Ureter (tissue), 1 donor: Measurements from ENCODE around the gene CRTAP. TPM values are rescaled to one million over a fixed set of nuclear protein-coding genes. Genes with fewer than 3 reads are reported as not detected.
"Not testable (repeated sequence)": the region's sequence is repeated elsewhere in the genome, so short reads cannot be mapped to it uniquely, and the experiment has no call there.

Source experiments
- DNase-seq: peaks from one replicate; pipeline ENCODE4 v3.0.0-alpha.2; 2020; ENCODE audit warnings: low spot score
- total RNA-seq: library from RNA; stranded (reverse); gene quantifications from one replicate; pipeline ENCODE4 v1.2.4, GENCODE V29; 2023
- donor health status: DM: yes; HTN: yes; CAD: no.

Gene CRTAP
- total RNA-seq, 1 donor from 2014 or later, result 167 TPM

- no peak for DNase-seq
Observed at GRCh38 chr3:33174711-33175414, 61.0 kb downstream of the CRTAP start.

DNA sequence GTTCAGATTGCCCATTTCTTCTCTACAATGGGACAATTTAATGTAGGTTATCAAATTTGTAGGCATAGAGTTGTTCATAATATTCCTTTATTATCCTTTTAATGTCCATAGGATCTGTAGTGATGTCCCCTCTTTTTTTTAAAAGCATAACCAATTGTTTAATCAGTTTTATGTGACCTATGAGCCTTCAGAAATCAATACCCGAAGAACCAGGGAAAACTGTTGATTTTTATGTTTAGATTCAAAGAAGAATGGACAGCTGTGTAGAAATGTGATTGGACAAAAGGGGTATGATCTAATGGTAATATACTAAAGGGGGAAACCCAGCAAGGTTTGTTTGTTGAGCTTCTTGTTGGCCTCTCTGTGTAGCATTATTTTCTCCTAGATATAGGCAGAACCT is 65.3 kb downstream of the CRTAP start:
- no peak for DNase-seq

DNA sequence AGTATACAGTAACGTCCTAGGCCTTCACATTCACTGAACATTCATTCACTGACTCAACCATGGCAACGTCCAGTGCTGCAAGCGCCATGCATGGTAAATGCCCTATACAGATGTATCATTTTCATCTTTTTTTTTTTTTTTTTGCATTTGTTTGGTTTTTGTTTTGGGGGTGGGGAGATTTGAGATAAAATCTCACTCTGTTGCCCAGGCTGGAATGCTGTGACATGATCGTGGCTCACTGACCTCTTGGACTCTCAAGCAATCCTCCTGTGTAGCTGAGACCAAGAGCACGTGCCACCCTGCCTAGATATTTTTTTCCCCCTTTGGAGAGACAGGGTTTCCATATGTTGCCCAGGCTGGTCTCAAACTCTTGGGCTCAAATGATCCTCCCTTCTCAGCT is 67.4 kb downstream of the CRTAP start:
- DNase-seq, result no peak

- not testable (repeated sequence) for DNase-seq
Observed at GRCh38 chr3:33181641-33182040, 67.8 kb downstream of the CRTAP start.

DNA sequence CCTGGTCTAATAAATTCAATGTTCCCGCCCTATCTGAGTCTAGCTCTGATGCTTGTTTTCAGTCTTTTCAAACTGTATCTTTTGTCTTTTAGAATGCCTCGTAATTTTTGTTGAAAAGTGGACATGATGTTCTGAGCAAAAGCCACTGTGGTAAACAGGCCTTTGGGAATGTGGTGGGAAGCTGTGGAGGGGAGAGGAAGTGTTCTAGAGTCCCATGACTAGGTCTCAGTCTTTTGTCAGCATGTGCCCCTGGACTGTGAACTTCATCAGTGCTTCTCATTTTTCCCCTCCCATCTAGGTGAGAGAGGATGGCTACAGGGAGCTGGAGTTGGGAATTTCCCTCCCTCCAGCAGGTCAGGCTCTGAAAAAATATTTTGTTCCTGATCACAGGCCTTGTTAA is 71.0 kb downstream of the CRTAP start:
- no peak for DNase-seq

GRCh38 chr3:33186524-33187367 is 72.9 kb downstream of the CRTAP start:
- DNase-seq, result no peak

- no peak for DNase-seq
Observed at GRCh38 chr3:33187368-33187634, 73.5 kb downstream of the CRTAP start.

DNA sequence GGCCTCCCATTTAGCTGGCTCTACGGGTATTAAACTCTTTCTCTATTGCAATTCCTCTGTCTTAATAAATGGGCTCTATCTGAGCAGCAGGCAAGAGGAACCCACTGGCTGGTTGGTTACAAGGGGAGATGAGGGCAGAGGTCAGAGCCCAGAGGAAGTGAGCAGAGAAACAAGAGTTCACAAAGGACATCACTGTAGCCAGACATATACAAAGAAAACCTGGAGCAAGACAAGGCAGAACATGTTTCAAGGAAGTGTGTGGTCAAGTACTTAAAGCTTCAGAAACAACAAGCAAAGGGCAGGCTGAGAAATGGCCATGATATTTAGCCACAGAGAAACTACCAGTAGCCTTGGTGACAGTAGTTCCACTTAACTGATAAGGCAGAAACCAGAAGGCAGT is 80.5 kb downstream of the CRTAP start:
- no peak for DNase-seq

DNA sequence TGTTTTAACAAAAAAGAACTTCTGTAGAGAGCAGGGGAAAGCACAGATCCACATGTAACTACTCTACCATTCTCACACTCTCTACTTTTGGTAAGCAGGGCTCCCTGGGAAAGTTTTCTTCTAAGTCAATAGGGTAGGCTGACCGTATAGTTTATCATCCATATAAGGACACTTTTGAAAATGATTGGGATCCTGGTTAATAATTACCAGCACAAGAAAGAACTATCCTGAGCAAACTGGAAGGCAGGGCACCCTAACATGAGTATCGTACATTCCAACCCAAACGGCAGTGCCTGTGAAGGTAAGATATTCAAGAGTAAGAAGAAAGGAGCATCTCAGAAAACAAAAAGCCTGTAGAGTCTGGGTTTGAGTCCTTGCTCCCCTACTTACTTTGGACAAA is 82.7 kb downstream of the CRTAP start:
- DNase-seq, result no peak

Other genes starting within 250 kb of the CRTAP start
- gene CCR4, start 162.4 kb upstream of the CRTAP start, total RNA-seq, result 0.23 TPM
- gene GLB1, start 16.9 kb upstream of the CRTAP start, total RNA-seq, result 66.5 TPM
- 13.4 TPM for gene TMPPE, start 16.9 kb upstream of the CRTAP start, total RNA-seq
- 2.1 TPM for gene SUSD5, start 104.8 kb downstream of the CRTAP start, total RNA-seq
- gene FBXL2, start 163.4 kb downstream of the CRTAP start, total RNA-seq, result 17.8 TPM